GM12878 (cell line): ENCODE measurements around the gene ZKSCAN8. TPM values are rescaled to one million over a fixed set of nuclear protein-coding genes. Genes with fewer than 3 reads are reported as not detected.

Source experiments
- ATAC-seq: fragments of 200-7000 bp; cut with Tn5 transposase; 3 replicates; pipeline ENCODE4 v1.9.1; 2020; ENCODE audit warnings: mild to moderate bottlenecking, moderate library complexity
- BruUV-seq: library from RNA; stranded (reverse); fragments of 400-500 nt; replicated peaks from 2 replicates; lab custom pipeline; 2021; lab: Mats Ljungman, UMichigan
- CTCF ChIA-PET: fragments of 300-600 bp; sonication (Branson Sonifier 250); formaldehyde crosslinking; extraction: SDS; loops from one replicate; lab custom pipeline; 2021; ENCODE audit warnings: inconsistent platforms; lab: Yijun Ruan, JAX
- POLR2A ChIA-PET: fragments of 350-600 bp; formaldehyde crosslinking; extraction: SDS; loops from one replicate; lab custom pipeline; 2021; ENCODE audit warnings: inconsistent platforms; lab: Charles Lee
- RAD21 ChIA-PET: fragments of 300-600 bp; sonication (Branson Sonifier 250); formaldehyde crosslinking; loops from one replicate; lab custom pipeline; 2023; ENCODE audit warnings: antibody characterized with exemption; ENCODE audit not compliant: unreplicated experiment; lab: Charles Lee
- SMC1A ChIA-PET: fragments of 300-600 bp; sonication (Branson Sonifier 250); formaldehyde crosslinking; loops from one replicate; lab custom pipeline; 2023; ENCODE audit not compliant: unreplicated experiment, uncharacterized antibody; lab: Charles Lee
- DNase-seq: peaks from one replicate; pipeline ENCODE4 v3.0.0-alpha.2; 2011; ENCODE audit warnings: low read depth, low spot score
- FAIRE-seq: peaks from 3 replicates; lab custom pipeline; 2011; peaks lifted over from hg19 to GRCh38; lab: Jason Lieb, UNC
- H2AFZ ChIP-seq: 2 replicates; pipeline ENCODE4 v1.6.0; 2011; ENCODE audit warnings: low read depth, low read length, control low read depth; ENCODE audit not compliant: control insufficient read depth
- H3K27ac ChIP-seq: 2 replicates; pipeline ENCODE4 v1.5.1; 2011; ENCODE audit warnings: control low read depth; ENCODE audit not compliant: control insufficient read depth, insufficient read depth
- H3K27me3 ChIP-seq, 2 experiments: replicated peaks in 1 of 2; 2 replicates each; pipeline versions ENCODE4 v1.6.0 to v1.6.1; 2011; ENCODE audit warnings: low read length in 1 of 2; ENCODE audit not compliant: control insufficient read depth in 2 of 2, insufficient read depth in 2 of 2
- H3K36me3 ChIP-seq, 2 experiments: 2 replicates each; pipeline ENCODE4 v1.5.1; 2011; ENCODE audit warnings: low read length in 1 of 2; ENCODE audit not compliant: control insufficient read depth in 2 of 2, insufficient read depth in 2 of 2
- H3K4me1 ChIP-seq: 2 replicates; pipeline ENCODE4 v1.6.1; 2011; ENCODE audit warnings: mild to moderate bottlenecking, low read length, moderate library complexity, mixed read lengths; ENCODE audit not compliant: control insufficient read depth, insufficient read depth
- H3K4me2 ChIP-seq: 2 replicates; pipeline ENCODE4 v1.6.0; 2011; ENCODE audit warnings: control low read depth; ENCODE audit not compliant: control insufficient read depth, insufficient read depth
- H3K4me3 ChIP-seq: fragments of 200-600 bp; sonication (generic); 2 replicates; pipeline ENCODE4 v1.5.1; 2016
- H3K79me2 ChIP-seq: 2 replicates; pipeline ENCODE4 v1.6.0; 2011; ENCODE audit warnings: low read length; ENCODE audit not compliant: control insufficient read depth, insufficient read depth
- H3K9ac ChIP-seq: 2 replicates; pipeline ENCODE4 v1.8.0; 2011; ENCODE audit warnings: low read length, control low read depth, mixed read lengths; ENCODE audit not compliant: control insufficient read depth, insufficient read depth
- H3K9me3 ChIP-seq: replicated peaks from 3 replicates; pipeline ENCODE4 v1.5.1; 2011; ENCODE audit warnings: mild to moderate bottlenecking, low read length; ENCODE audit not compliant: control insufficient read depth, insufficient read depth
- H4K20me1 ChIP-seq: 2 replicates; pipeline ENCODE4 v1.6.0; 2011; ENCODE audit not compliant: control insufficient read depth, insufficient read depth
- BCL11A ChIP-seq: IDR thresholded peaks from 2 replicates; pipeline ENCODE4 v1.6.1; 2011; ENCODE audit warnings: low read depth, low read length
- EGR1 ChIP-seq, 2 experiments: IDR thresholded peaks; 1 replicate in 1 of 2; 2 replicates in 1 of 2; pipeline ENCODE4 v1.6.1; 2011 to 2012; ENCODE audit warnings: low read depth in 2 of 2, low read length in 2 of 2, borderline replicate concordance in 1 of 2, mild to moderate bottlenecking in 1 of 2, moderate library complexity in 1 of 2
- PAX5 ChIP-seq: IDR thresholded peaks from 2 replicates; pipeline ENCODE4 v1.6.1; 2011; ENCODE audit warnings: low read depth, low read length, borderline replicate concordance
- PBX3 ChIP-seq: IDR thresholded peaks from 2 replicates; pipeline ENCODE4 v1.6.1; 2011; ENCODE audit warnings: mild to moderate bottlenecking, low read depth, low read length, moderate library complexity; ENCODE audit not compliant: insufficient replicate concordance
- POU2F2 ChIP-seq: IDR thresholded peaks from 3 replicates; pipeline ENCODE4 v1.6.1; 2011; ENCODE audit warnings: low read depth, mild to moderate bottlenecking, low read length, borderline replicate concordance
- RCOR1 ChIP-seq: conservative IDR thresholded peaks from 2 replicates; pipeline ENCODE4 v1.6.1; 2012; ENCODE audit warnings: low read depth, low read length, improper control_type of control experiment
- SIX5 ChIP-seq: IDR thresholded peaks from 2 replicates; pipeline ENCODE4 v1.6.1; 2011; ENCODE audit warnings: mild to moderate bottlenecking, low read depth, low read length, moderate library complexity; ENCODE audit not compliant: severe bottlenecking
- SKIL ChIP-seq: fragments of 450-650 bp; IDR thresholded peaks from 2 replicates; pipeline ENCODE4 v1.6.1; 2017; ENCODE audit warnings: mild to moderate bottlenecking, low read depth, inconsistent platforms; ENCODE audit not compliant: poor library complexity, severe bottlenecking
- SMAD5 ChIP-seq: IDR thresholded peaks from 2 replicates; pipeline ENCODE4 v1.6.1; 2016; ENCODE audit warnings: antibody characterized with exemption, low read depth
- STAT1 ChIP-seq: fragments of 450-650 bp; conservative IDR thresholded peaks from 2 replicates; pipeline ENCODE4 v1.6.1; 2014; ENCODE audit warnings: antibody characterized with exemption, mild to moderate bottlenecking
- SUZ12 ChIP-seq: fragments of 200-600 bp; sonication (generic); IDR thresholded peaks from one replicate; pipeline ENCODE4 v1.6.1; 2018; ENCODE audit warnings: antibody characterized with exemption, mild to moderate bottlenecking; ENCODE audit not compliant: unreplicated experiment
- ZBED1 ChIP-seq: IDR thresholded peaks from 2 replicates; pipeline ENCODE4 v1.6.1; 2016; ENCODE audit warnings: borderline replicate concordance
- ZNF384 ChIP-seq: IDR thresholded peaks from 2 replicates; pipeline ENCODE4 v1.6.1; 2012; ENCODE audit warnings: low read depth, mild to moderate bottlenecking, low read length, improper control_type of control experiment, borderline replicate concordance
- WGBS: methylation state at CpG from one replicate; pipeline ENCODE4 v1.1.6; 2016; ENCODE audit warnings: low lambda C conversion rate; ENCODE audit not compliant: insufficient replicate concordance, insufficient coverage; ENCODE audit errors: missing lambda C conversion rate; 5-methylcytosine and 5-hydroxymethylcytosine counted together
- in situ Hi-C: fragments of 300-500 bp; cut with MboI; formaldehyde crosslinking; loops from 9 replicates; pipeline ENCODE4 v1.14.3; 2018; ENCODE audit warnings: mixed read lengths
- intact Hi-C: fragments of 100-400 bp; cut with micrococcal nuclease; formaldehyde crosslinking; loops from one replicate; pipeline ENCODE4 v1.14.2; 2022; ENCODE audit not compliant: unreplicated experiment
- polyA plus RNA-seq, 11 experiments: library from polyadenylated mRNA; depleted of rRNA in 4 of 11; unstranded in 6 of 11; stranded (reverse) in 5 of 11; fragments of >200 nt; fragmentation: Nextera tagmentation in 4 of 11; fragmentation: Illumina TruSeq in 1 of 11; extraction: Ambion mirVana in 4 of 11; extraction: Trizol in 1 of 11; gene quantifications; 1 replicate in 1 of 11; 2 replicates in 10 of 11; pipeline versions ENCODE4 v1.2.1 to v1.2.3, GENCODE V29; 2011 to 2016; ENCODE audit warnings: inconsistent platforms in 2 of 11, missing spikeins in 2 of 11, low read depth in 1 of 11
- total RNA-seq, 4 experiments: library from RNA; depleted of rRNA in 3 of 4; stranded (reverse); fragments of >200 nt in 3 of 4; fragmentation: Illumina TruSeq in 1 of 4; extraction: Trizol in 1 of 4; gene quantifications; 2 replicates each; pipeline versions ENCODE4 v1.2.1 to v1.2.3, GENCODE V29; 2013 to 2021
- TF ChIP-seq, protein P1 (sequence below): fragments of 450-650 bp; IDR thresholded peaks from 2 replicates; pipeline ENCODE4 v1.6.1; 2017; ENCODE audit warnings: antibody characterized with exemption, mild to moderate bottlenecking, moderate library complexity

The ZKSCAN8 gene
- total and polyA plus RNA-seq, 10 of the 15 experiments (the other 5 are each of a cell fraction or from before 2014, with no cell fraction given) = 1.0 to 17.9 (median 8.7) TPM

DNA sequence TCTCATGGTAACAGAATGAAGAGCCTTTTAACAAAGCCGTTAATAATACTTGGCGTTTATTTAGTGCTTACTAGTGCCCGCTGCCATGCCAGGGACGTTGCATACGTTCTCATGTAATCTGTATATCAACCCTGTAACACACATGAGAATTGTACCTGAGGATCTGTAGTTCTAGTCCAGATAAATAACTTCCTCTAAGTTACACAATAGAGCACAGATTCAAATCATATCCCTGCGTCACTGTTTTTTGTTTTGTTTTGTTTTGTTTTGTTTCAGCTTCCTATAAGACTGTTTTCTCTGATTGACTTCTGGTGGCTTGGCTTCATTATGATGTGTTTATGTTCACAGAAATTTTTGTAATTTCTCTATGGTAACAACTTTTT is 16.7 kb upstream of the ZKSCAN8 start (continued):
- no peak for TF ChIP-seq PBX3
- no peak for TF ChIP-seq STAT1

- FAIRE-seq = no peak
- WGBS = 48% methylated on average over 4 of the region's 4 CpGs
- peaks cover 30% of the 10 kb centered on the region for H3K79me2 ChIP-seq
- intact Hi-C loops = no loop called here
- no TSS peak for BruUV-seq
- ATAC-seq = no peak; the same call in 2 of the 3 replicates
- peaks cover 8% of the 10 kb centered on the region for H3K4me1 ChIP-seq
- peak overlapping the region; percentile 53 for H3K4me2 ChIP-seq
- H3K27me3 ChIP-seq = no peaks in the 10 kb centered on the region
- peaks cover 0 to 11% of the 10 kb centered on the region in 2 experiments; a peak in 3 of 4 replicates for H3K36me3 ChIP-seq
- ChIA-PET CTCF (interaction anchor here (0.6 to 3.0 kb wide), 10 partner anchors 8 to 230 kb away, joined by 3 to 18 read pairs (median 3); partner anchors contain the start of gene ZKSCAN8), RAD21 (interaction anchor here (1.1 to 2.9 kb wide), 4 partner anchors 16 to 231 kb away, joined by 3 to 13 read pairs (median 8); partner anchors contain the start of gene ZKSCAN8), SMC1A (interaction anchor here (1.2 to 2.3 kb wide), 6 partner anchors 11 to 306 kb away, joined by 3 to 9 read pairs (median 4); partner anchors contain the start of gene ZKSCAN8), POLR2A (interaction anchor here (1.8 to 2.1 kb wide), 3 partner anchors 16 to 258 kb away, joined by 4 to 6 read pairs (median 4); partner anchors contain the start of gene ZKSCAN8)
- H2AFZ ChIP-seq = no peak overlapping the region
- H4K20me1 ChIP-seq = no peaks in the 10 kb centered on the region
- DNase-seq = no peak
- in situ Hi-C loops = no loop called here
- H3K9ac ChIP-seq = peak overlapping the region; percentile 63
- peak overlapping the region; percentile 76 for H3K4me3 ChIP-seq
- H3K9me3 ChIP-seq = no peaks in the 10 kb centered on the region
- peak overlapping the region; percentile 59; the same call in 1 of the 2 replicates for H3K27ac ChIP-seq
- TF ChIP-seq ZBED1 = no peak
- no peak for TF ChIP-seq SKIL
- TF ChIP-seq PAX5 = no peak
- TF ChIP-seq PBX3 = no peak
- no peak for TF ChIP-seq EGR1 (IDR thresholded peaks at IDR 0.05; ENCODE audit: borderline replicate concordance in 1 of 2, low read depth in 2 of 2, low read length in 2 of 2)
- no peak for TF ChIP-seq POU2F2
- no peak for TF ChIP-seq BCL11A
- TF ChIP-seq, protein P1, sequence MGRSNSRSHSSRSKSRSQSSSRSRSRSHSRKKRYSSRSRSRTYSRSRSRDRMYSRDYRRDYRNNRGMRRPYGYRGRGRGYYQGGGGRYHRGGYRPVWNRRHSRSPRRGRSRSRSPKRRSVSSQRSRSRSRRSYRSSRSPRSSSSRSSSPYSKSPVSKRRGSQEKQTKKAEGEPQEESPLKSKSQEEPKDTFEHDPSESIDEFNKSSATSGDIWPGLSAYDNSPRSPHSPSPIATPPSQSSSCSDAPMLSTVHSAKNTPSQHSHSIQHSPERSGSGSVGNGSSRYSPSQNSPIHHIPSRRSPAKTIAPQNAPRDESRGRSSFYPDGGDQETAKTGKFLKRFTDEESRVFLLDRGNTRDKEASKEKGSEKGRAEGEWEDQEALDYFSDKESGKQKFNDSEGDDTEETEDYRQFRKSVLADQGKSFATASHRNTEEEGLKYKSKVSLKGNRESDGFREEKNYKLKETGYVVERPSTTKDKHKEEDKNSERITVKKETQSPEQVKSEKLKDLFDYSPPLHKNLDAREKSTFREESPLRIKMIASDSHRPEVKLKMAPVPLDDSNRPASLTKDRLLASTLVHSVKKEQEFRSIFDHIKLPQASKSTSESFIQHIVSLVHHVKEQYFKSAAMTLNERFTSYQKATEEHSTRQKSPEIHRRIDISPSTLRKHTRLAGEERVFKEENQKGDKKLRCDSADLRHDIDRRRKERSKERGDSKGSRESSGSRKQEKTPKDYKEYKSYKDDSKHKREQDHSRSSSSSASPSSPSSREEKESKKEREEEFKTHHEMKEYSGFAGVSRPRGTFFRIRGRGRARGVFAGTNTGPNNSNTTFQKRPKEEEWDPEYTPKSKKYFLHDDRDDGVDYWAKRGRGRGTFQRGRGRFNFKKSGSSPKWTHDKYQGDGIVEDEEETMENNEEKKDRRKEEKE = no peak
- TF ChIP-seq SUZ12 = no peak
- no peak for TF ChIP-seq ZNF384
- TF ChIP-seq SIX5 = no peak
- TF ChIP-seq SMAD5 = no peak
- no peak for TF ChIP-seq RCOR1
These were observed 16.3 kb upstream of the ZKSCAN8 start for GRCh38 chr6:28125401-28125800.
